Caco-2 (cell line): ENCODE measurements around the gene DR1. TPM values are rescaled to one million over a fixed set of nuclear protein-coding genes. Genes with fewer than 3 reads are reported as not detected.

Experiments used
- BruUV-seq: library from RNA; stranded (reverse); fragments of 400-500 nt; replicated peaks from 2 replicates; lab custom pipeline; 2021; lab: Mats Ljungman, UMichigan
- CTCF ChIA-PET: fragments of 300-600 bp; sonication (Branson Sonifier 250); formaldehyde crosslinking; loops from one replicate; lab custom pipeline; 2022; ENCODE audit warnings: antibody characterized with exemption; lab: Charles Lee
- POLR2A ChIA-PET: fragments of 300-600 bp; sonication (Branson Sonifier 250); formaldehyde crosslinking; loops from one replicate; lab custom pipeline; 2022; ENCODE audit warnings: antibody characterized with exemption; lab: Charles Lee
- DNase-seq, 2 experiments: peaks; one replicate each; pipeline versions ENCODE4 v3.0.0 to v3.0.0-alpha.2; 2020 to 2022
- H3K27me3 ChIP-seq: replicated peaks from 2 replicates; pipeline ENCODE4 v1.6.0; 2011; ENCODE audit warnings: low read length; ENCODE audit not compliant: control insufficient read depth, insufficient read depth
- H3K36me3 ChIP-seq: 2 replicates; pipeline ENCODE4 v1.5.1; 2011; ENCODE audit warnings: low read length; ENCODE audit not compliant: control insufficient read depth, insufficient read depth
- H3K4me1 ChIP-seq: fragments of 250-450 bp; sonication (Bioruptor Pico); 2 replicates; pipeline ENCODE4 v1.5.1; 2020; ENCODE audit warnings: mild to moderate bottlenecking
- H3K4me3 ChIP-seq: 2 replicates; pipeline ENCODE4 v1.5.1; 2011; ENCODE audit warnings: low read depth, mild to moderate bottlenecking, control low read depth, low read length
- H3K9me3 ChIP-seq: fragments of 250-450 bp; sonication (Bioruptor Pico); 2 replicates; pipeline ENCODE4 v1.5.1; 2020; ENCODE audit warnings: mild to moderate bottlenecking, moderate library complexity
- H3K27ac Mint-ChIP-seq: one replicate; pipeline ENCODE4 v1.8.0; 2022; ENCODE audit warnings: mixed read lengths; ENCODE audit not compliant: unreplicated experiment
- H3K27me3 Mint-ChIP-seq: one replicate; pipeline ENCODE4 v1.8.0; 2022; ENCODE audit warnings: mixed read lengths; ENCODE audit not compliant: insufficient read depth, unreplicated experiment
- H3K36me3 Mint-ChIP-seq: one replicate; pipeline ENCODE4 v1.8.0; 2022; ENCODE audit warnings: mild to moderate bottlenecking, mixed read lengths; ENCODE audit not compliant: insufficient read depth, unreplicated experiment
- H3K4me1 Mint-ChIP-seq: one replicate; pipeline ENCODE4 v1.8.0; 2022; ENCODE audit warnings: low read depth, mixed read lengths; ENCODE audit not compliant: unreplicated experiment
- H3K4me3 Mint-ChIP-seq: one replicate; pipeline ENCODE4 v1.8.0; 2022; ENCODE audit warnings: mild to moderate bottlenecking, moderate library complexity, mixed read lengths; ENCODE audit not compliant: unreplicated experiment
- H3K9me3 Mint-ChIP-seq: one replicate; pipeline ENCODE4 v1.8.0; 2022; ENCODE audit warnings: mixed read lengths; ENCODE audit not compliant: unreplicated experiment
- intact Hi-C: fragments of 100-400 bp; cut with micrococcal nuclease; formaldehyde crosslinking; loops from one replicate; pipeline ENCODE4 v1.10.0; 2022; ENCODE audit not compliant: unreplicated experiment
- total RNA-seq: library from RNA; stranded (reverse); gene quantifications from 2 replicates; pipeline ENCODE4 v1.2.3, GENCODE V29; 2022
- TF ChIP-seq, protein P1 (sequence below), 2 experiments: fragments of 200-600 bp in 1 of 2; IDR thresholded peaks; 1 replicate in 1 of 2; 2 replicates in 1 of 2; pipeline versions ENCODE4 v1.5.1 to v1.8.0; 2011 to 2022; ENCODE audit warnings: antibody characterized with exemption in 1 of 2, control low read depth in 1 of 2, inconsistent platforms in 1 of 2, low read depth in 1 of 2, low read length in 1 of 2, mild to moderate bottlenecking in 1 of 2, moderate library complexity in 1 of 2; ENCODE audit not compliant: insufficient read depth in 1 of 2, severe bottlenecking in 1 of 2, unreplicated experiment in 1 of 2

Gene DR1
- total RNA-seq, 1 experiment from 2014 or later, result 30.5 TPM

DNA sequence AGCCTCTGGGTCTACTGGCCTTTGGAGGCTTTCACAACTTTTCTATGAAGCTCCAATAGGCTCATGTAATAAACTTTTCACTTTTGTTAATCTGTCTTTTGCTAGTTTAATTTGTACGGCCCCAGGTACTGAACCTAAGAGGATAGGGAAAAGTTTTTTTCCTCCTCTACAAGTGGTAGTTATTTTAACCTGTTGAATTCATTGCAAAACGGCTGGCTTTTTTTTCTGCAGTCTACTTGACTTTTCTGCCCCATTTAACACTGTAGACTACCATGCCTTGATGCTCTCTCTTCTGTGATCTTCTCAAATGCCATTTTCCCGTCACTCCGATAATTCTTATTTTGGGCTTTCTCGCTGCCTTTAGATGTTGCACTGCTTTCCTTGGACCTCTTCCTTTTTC lies 43.6 kb upstream of the DR1 start:
- no peak for DNase-seq
- Histone ChIP-seq H3K36me3 (no peaks in the 10 kb centered on the region), H3K4me3 (no peak overlapping the region), H3K4me1 (no peaks in the 10 kb centered on the region), H3K9me3 (no peaks in the 10 kb centered on the region), H3K27me3 (no peaks in the 10 kb centered on the region)
- CTCF ChIA-PET, result no interaction called here
- no TSS peak for BruUV-seq
- no peaks in the 10 kb centered on the region for H3K9me3 Mint-ChIP-seq
- POLR2A ChIA-PET, result no interaction called here
- intact Hi-C loops, result loop anchor here (10.0 kb wide), 1 partner anchor 543 kb away; no protein-coding TSS in a partner anchor
- peaks cover 6% of the 10 kb centered on the region for H3K4me1 Mint-ChIP-seq
- peaks cover 4% of the 10 kb centered on the region for H3K27me3 Mint-ChIP-seq
- no peak overlapping the region for H3K4me3 Mint-ChIP-seq
- no peaks in the 10 kb centered on the region for H3K36me3 Mint-ChIP-seq
- TF ChIP-seq, protein P1, sequence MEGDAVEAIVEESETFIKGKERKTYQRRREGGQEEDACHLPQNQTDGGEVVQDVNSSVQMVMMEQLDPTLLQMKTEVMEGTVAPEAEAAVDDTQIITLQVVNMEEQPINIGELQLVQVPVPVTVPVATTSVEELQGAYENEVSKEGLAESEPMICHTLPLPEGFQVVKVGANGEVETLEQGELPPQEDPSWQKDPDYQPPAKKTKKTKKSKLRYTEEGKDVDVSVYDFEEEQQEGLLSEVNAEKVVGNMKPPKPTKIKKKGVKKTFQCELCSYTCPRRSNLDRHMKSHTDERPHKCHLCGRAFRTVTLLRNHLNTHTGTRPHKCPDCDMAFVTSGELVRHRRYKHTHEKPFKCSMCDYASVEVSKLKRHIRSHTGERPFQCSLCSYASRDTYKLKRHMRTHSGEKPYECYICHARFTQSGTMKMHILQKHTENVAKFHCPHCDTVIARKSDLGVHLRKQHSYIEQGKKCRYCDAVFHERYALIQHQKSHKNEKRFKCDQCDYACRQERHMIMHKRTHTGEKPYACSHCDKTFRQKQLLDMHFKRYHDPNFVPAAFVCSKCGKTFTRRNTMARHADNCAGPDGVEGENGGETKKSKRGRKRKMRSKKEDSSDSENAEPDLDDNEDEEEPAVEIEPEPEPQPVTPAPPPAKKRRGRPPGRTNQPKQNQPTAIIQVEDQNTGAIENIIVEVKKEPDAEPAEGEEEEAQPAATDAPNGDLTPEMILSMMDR (IDR thresholded peaks at IDR 0.05; ENCODE audit: insufficient read depth in 1 of 2, low read depth in 1 of 2, low read length in 1 of 2, severe bottlenecking in 1 of 2, unreplicated experiment in 1 of 2), result no peak
- no peak overlapping the region for H3K27ac Mint-ChIP-seq

DNA sequence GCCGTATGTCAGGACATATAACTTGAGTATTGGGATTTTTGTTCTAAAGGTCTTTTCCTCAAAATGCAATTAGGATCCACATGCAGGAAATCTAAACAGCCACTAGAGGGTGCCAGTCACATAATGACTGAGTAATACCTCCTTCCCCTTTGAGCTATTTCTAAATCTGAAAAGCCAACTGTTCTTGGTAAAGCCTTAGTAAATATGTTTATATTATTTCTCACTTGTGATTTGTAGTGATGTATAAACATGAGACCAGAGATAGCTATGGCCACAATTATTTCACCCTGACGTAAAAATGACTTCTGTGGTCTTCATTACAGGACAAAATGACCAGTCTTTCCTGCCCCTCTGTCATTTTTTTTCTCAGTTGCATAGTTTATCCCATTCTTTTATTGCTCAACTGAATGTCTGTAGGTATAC lies 41.0 kb upstream of the DR1 start:
- TF ChIP-seq, protein P1 (IDR thresholded peaks at IDR 0.05; ENCODE audit: insufficient read depth in 1 of 2, low read depth in 1 of 2, low read length in 1 of 2, severe bottlenecking in 1 of 2, unreplicated experiment in 1 of 2), result peak; percentile 47 to 58
- no peaks in the 10 kb centered on the region for H3K27me3 ChIP-seq
- Mint-ChIP-seq H3K27me3 (peaks cover 4% of the 10 kb centered on the region), H3K4me1 (peaks cover 6% of the 10 kb centered on the region), H3K27ac (no peak overlapping the region), H3K9me3 (no peaks in the 10 kb centered on the region), H3K4me3 (no peak overlapping the region), H3K36me3 (no peaks in the 10 kb centered on the region)
- H3K9me3 ChIP-seq, result no peaks in the 10 kb centered on the region
- CTCF ChIA-PET, result interaction anchor here (0.6 to 1.7 kb wide), 11 partner anchors 20 to 539 kb away, joined by 3 to 13 read pairs (median 4); partner anchors contain the start of gene DR1
- no peaks in the 10 kb centered on the region for H3K36me3 ChIP-seq
- intact Hi-C loops, result loop anchor here (1.0 to 10.0 kb wide), 3 partner anchors 41 to 540 kb away; partner anchors contain the start of gene DR1
- no peak overlapping the region for H3K4me3 ChIP-seq
- DNase-seq, result peak; percentile 43 to 52
- H3K4me1 ChIP-seq, result no peaks in the 10 kb centered on the region
- POLR2A ChIA-PET, result interaction anchor here (0.5 to 0.6 kb wide), 2 partner anchors 41 to 126 kb away, joined by 5 to 8 read pairs; partner anchors contain the start of gene DR1
- BruUV-seq, result no TSS peak

DNA sequence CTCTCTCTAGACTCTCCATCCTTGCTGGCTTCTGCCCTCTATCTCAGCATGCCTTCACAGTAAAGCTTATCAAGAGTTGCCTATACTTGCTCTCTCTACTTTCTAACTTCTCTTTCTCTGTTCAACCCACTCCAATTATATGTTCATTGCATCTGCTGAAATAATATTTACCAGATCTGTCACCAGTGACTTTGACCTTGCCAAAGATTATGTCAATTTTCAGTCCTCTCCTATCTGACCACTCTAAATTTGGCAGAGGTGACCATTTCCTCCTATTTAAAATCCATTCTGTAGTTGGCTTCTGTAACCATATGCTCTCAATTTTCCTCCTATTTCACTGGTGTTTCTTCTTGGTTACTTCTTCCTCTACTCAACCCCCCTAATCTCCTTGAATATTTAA lies 38.8 kb upstream of the DR1 start:
- DNase-seq, result no peak
- Histone ChIP-seq H3K36me3 (no peaks in the 10 kb centered on the region), H3K9me3 (no peaks in the 10 kb centered on the region), H3K4me1 (no peaks in the 10 kb centered on the region), H3K4me3 (no peak overlapping the region), H3K27me3 (no peaks in the 10 kb centered on the region)
- intact Hi-C loops, result loop anchor here (10.0 kb wide), 1 partner anchor 538 kb away; no protein-coding TSS in a partner anchor
- ChIA-PET POLR2A (no interaction called here), CTCF (no interaction called here)
- Mint-ChIP-seq H3K4me1 (peaks cover 6% of the 10 kb centered on the region), H3K27ac (no peak overlapping the region), H3K27me3 (peaks cover 4% of the 10 kb centered on the region), H3K4me3 (no peak overlapping the region), H3K9me3 (peaks cover 7% of the 10 kb centered on the region), H3K36me3 (no peaks in the 10 kb centered on the region)
- no TSS peak for BruUV-seq
- TF ChIP-seq, protein P1 (IDR thresholded peaks at IDR 0.05; ENCODE audit: insufficient read depth in 1 of 2, low read depth in 1 of 2, low read length in 1 of 2, severe bottlenecking in 1 of 2, unreplicated experiment in 1 of 2), result no peak
